Activated CD8-positive, alpha-beta T cell treated with anti-CD3 and anti-CD28 coated beads for 36 hours (primary cell): ENCODE measurements around the gene TAB2. TPM values are rescaled to one million over a fixed set of nuclear protein-coding genes. Genes with fewer than 3 reads are reported as not detected.

Experiments
- ATAC-seq: fragments of 200-7000 bp; cut with Tn5 transposase; one replicate; pipeline ENCODE4 v1.10.0; 2021; ENCODE audit warnings: mild to moderate bottlenecking, moderate library complexity
- CTCF ChIA-PET: fragments of 350-600 bp; sonication (Branson Sonifier 250); formaldehyde crosslinking; loops from one replicate; lab custom pipeline; 2021; ENCODE audit warnings: antibody characterized with exemption; lab: Charles Lee
- POLR2A ChIA-PET: fragments of 350-600 bp; sonication (Branson Sonifier 250); formaldehyde crosslinking; loops from one replicate; lab custom pipeline; 2021; ENCODE audit warnings: antibody characterized with exemption; lab: Charles Lee
- DNase-seq: peaks from one replicate; pipeline ENCODE4 v3.0.0-alpha.2; 2020
- H3K27ac Mint-ChIP-seq: one replicate; pipeline ENCODE4 v1.8.0; 2021; ENCODE audit warnings: mild to moderate bottlenecking, mixed read lengths
- H3K27me3 Mint-ChIP-seq: one replicate; pipeline ENCODE4 v1.8.0; 2021; ENCODE audit warnings: mixed read lengths
- H3K36me3 Mint-ChIP-seq: one replicate; pipeline ENCODE4 v1.8.0; 2021; ENCODE audit warnings: low read depth, mixed read lengths
- H3K4me1 Mint-ChIP-seq: one replicate; pipeline ENCODE4 v1.8.0; 2021; ENCODE audit warnings: low read depth, mixed read lengths
- H3K4me3 Mint-ChIP-seq: one replicate; pipeline ENCODE4 v1.8.0; 2021; ENCODE audit warnings: mild to moderate bottlenecking, moderate library complexity, mixed read lengths
- H3K9me3 Mint-ChIP-seq: one replicate; pipeline ENCODE4 v1.8.0; 2021; ENCODE audit warnings: mixed read lengths
- CTCF ChIP-seq: fragments of 200-600 bp; IDR thresholded peaks from one replicate; pipeline ENCODE4 v1.8.0; 2022; ENCODE audit warnings: antibody characterized with exemption, mild to moderate bottlenecking
- intact Hi-C: fragments of 100-400 bp; cut with micrococcal nuclease; formaldehyde crosslinking; loops from one replicate; pipeline ENCODE4 v1.10.0; 2022
- total RNA-seq, 2 experiments: library from RNA; stranded (reverse); gene quantifications; one replicate each; pipeline ENCODE4 v1.2.3, GENCODE V29; 2021

The TAB2 gene
- total RNA-seq, 2 experiments from 2014 or later: 64.8 to 69.1 TPM

GRCh38 chr6:149414009-149414408 is 96.5 kb downstream of the TAB2 start:
- peaks cover 7% of the 10 kb centered on the region for H3K9me3 Mint-ChIP-seq
- TF ChIP-seq CTCF: no peak
- no peaks in the 10 kb centered on the region for H3K27me3 Mint-ChIP-seq
- ChIA-PET POLR2A (interaction anchor here (0.7 to 1.0 kb wide), 2 partner anchors 282 to 381 kb away, joined by 3 read pairs; no protein-coding TSS in a partner anchor), CTCF (interaction anchor here (1.3 to 2.5 kb wide), 2 partner anchors 18 to 103 kb away, joined by 3 to 14 read pairs; no protein-coding TSS in a partner anchor)
- H3K4me1 Mint-ChIP-seq: peaks cover 12% of the 10 kb centered on the region
- H3K27ac Mint-ChIP-seq: no peak overlapping the region
- intact Hi-C loops: no loop called here
- DNase-seq (no peak), ATAC-seq (no peak)
- H3K4me3 Mint-ChIP-seq: no peak overlapping the region
- peaks cover 48% of the 10 kb centered on the region for H3K36me3 Mint-ChIP-seq

DNA sequence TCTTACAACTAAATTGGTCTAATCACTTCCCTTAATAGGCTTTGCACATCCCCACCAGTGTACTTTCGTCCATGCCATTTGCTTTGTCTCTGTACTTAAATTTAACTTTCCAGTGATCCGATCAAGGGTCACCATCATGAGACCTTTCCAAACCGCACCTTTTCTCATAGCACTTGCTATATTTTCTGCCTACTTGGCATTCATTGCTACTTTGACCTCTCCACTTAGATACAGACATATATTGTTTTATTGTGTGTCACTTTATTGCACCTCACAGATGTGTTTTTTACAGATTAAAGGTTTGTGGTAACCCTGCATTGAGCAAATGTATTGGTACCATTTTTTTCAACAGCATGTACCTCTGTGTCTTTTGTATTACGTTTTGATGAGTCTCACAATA is 97.3 kb downstream of the TAB2 start:
- no peak for TF ChIP-seq CTCF
- DNase-seq (no peak), ATAC-seq (no peak)
- Mint-ChIP-seq H3K9me3 (peaks cover 7% of the 10 kb centered on the region), H3K4me1 (peaks cover 8% of the 10 kb centered on the region), H3K27me3 (no peaks in the 10 kb centered on the region), H3K4me3 (no peak overlapping the region), H3K36me3 (peaks cover 41% of the 10 kb centered on the region), H3K27ac (no peak overlapping the region)
- intact Hi-C loops: no loop called here
- POLR2A ChIA-PET: interaction anchor here (1.0 kb wide), 1 partner anchor 283 kb away, joined by 3 read pairs; no protein-coding TSS in a partner anchor
- CTCF ChIA-PET: interaction anchor here (2.5 kb wide), 1 partner anchor 17 kb away, joined by 14 read pairs; no protein-coding TSS in a partner anchor

GRCh38 chr6:149419696-149420404 is 102.3 kb downstream of the TAB2 start:
- Mint-ChIP-seq H3K27ac (no peak overlapping the region), H3K36me3 (peaks cover 7% of the 10 kb centered on the region), H3K4me3 (no peak overlapping the region), H3K4me1 (peaks cover 9% of the 10 kb centered on the region), H3K27me3 (no peaks in the 10 kb centered on the region), H3K9me3 (peaks cover 7% of the 10 kb centered on the region)
- DNase-seq (no peak), ATAC-seq (no peak)
- POLR2A ChIA-PET: interaction anchor here (0.9 to 1.5 kb wide), 2 partner anchors 10 to 190 kb away, joined by 3 to 4 read pairs; no protein-coding TSS in a partner anchor
- no peak for TF ChIP-seq CTCF
- intact Hi-C loops: no loop called here
- CTCF ChIA-PET: interaction anchor here (0.8 to 8.9 kb wide), 8 partner anchors 9 to 393 kb away, joined by 3 to 62 read pairs (median 4); no protein-coding TSS in a partner anchor

DNA sequence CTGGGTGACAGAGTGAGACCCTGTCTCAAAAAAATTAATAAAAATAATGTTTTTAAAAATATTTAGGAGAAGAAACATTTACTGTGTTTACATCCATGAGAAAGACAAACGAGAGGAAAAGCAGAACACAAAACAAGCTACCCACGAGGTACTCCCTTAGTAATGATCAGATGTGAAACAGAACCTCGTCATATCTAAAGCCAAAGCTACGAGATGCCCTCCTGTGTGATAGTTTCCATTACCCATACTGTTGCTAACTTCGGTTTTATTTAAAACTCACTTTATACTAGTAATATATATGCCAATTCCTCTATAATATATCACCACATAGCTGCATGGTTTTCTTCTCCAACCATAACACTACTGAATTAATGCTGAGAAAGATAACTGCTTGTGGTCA is 103.6 kb downstream of the TAB2 start:
- ChIA-PET POLR2A (interaction anchor here (0.6 to 1.5 kb wide), 4 partner anchors 19 to 191 kb away, joined by 3 to 4 read pairs (median 3); no protein-coding TSS in a partner anchor), CTCF (interaction anchor here (0.8 to 8.9 kb wide), 10 partner anchors 9 to 395 kb away, joined by 3 to 62 read pairs (median 3); no protein-coding TSS in a partner anchor)
- Mint-ChIP-seq H3K27me3 (no peaks in the 10 kb centered on the region), H3K4me1 (peaks cover 8% of the 10 kb centered on the region), H3K9me3 (peaks cover 4% of the 10 kb centered on the region), H3K27ac (no peak overlapping the region), H3K4me3 (no peak overlapping the region), H3K36me3 (no peaks in the 10 kb centered on the region)
- ATAC-seq: peak; percentile 55
- no peak for TF ChIP-seq CTCF
- intact Hi-C loops: no loop called here
- DNase-seq: no peak

DNA sequence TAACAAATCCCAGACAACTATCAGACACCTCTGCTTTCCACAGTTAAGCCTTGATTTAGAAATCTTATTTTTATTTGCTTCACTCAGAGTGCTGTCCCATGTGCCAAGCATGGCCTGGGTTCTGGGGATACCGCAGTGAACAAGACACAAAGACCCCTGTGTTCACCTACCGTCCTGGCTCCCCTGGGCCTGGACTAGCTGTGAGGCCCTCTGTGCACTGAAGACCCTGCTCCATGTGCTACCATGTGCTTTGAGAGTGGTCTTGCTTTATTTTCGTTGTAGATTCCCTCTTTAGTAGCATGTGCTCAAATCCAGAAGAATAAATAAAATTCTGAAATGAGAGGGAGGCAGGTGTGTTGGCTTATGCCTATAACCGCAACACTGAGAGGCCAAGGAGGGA is 105.1 kb downstream of the TAB2 start:
- H3K4me1 Mint-ChIP-seq: peaks cover 8% of the 10 kb centered on the region

More for the DNA sequence above, 105.1 kb downstream of the TAB2 start:
- TF ChIP-seq CTCF: no peak
- ChIA-PET CTCF (interaction anchor here (1.2 to 8.9 kb wide), 3 partner anchors 10 to 342 kb away, joined by 3 to 62 read pairs (median 4); no protein-coding TSS in a partner anchor), POLR2A (no interaction called here)
- H3K27me3 Mint-ChIP-seq: no peaks in the 10 kb centered on the region
- DNase-seq (no peak), ATAC-seq (no peak)
- intact Hi-C loops: no loop called here
- no peaks in the 10 kb centered on the region for H3K9me3 Mint-ChIP-seq
- H3K4me3 Mint-ChIP-seq: no peak overlapping the region
- H3K27ac Mint-ChIP-seq: no peak overlapping the region
- H3K36me3 Mint-ChIP-seq: no peaks in the 10 kb centered on the region
